Keratinocyte (primary cell): ENCODE measurements around the gene SFT2D3.

ENCODE experiments used
- CTCF ChIP-seq, 3 experiments: IDR thresholded peaks in 1 of 3; conservative IDR thresholded peaks in 1 of 3; optimal IDR thresholded peaks in 1 of 3; 2 replicates in 2 of 3; 3 replicates in 1 of 3; pipeline versions ENCODE3 to v1.5.1; 2011; ENCODE audit warnings: low read length in 3 of 3, mild to moderate bottlenecking in 3 of 3, moderate library complexity in 2 of 3, control low read depth in 1 of 3, inconsistent platforms in 1 of 3; ENCODE audit not compliant: insufficient read depth in 2 of 3; ENCODE audit errors: extremely low read depth in 1 of 3
- EZH2 ChIP-seq: IDR thresholded peaks from one replicate; pipeline ENCODE4 v1.6.1; 2012; ENCODE audit warnings: inconsistent platforms, mild to moderate bottlenecking, low read length, moderate library complexity

GRCh38 chr2:127654084-127654837 is 47.0 kb upstream of the SFT2D3 start:
- no peak for TF ChIP-seq EZH2
- no peak for TF ChIP-seq CTCF (optimal IDR thresholded peaks at IDR 0.05 in 1 of 3, IDR thresholded peaks at IDR 0.05 in 1 of 3, conservative IDR thresholded peaks at IDR 0.05 in 1 of 3; ENCODE audit: extremely low read depth in 1 of 3, insufficient read depth in 2 of 3, low read length in 3 of 3)
